Gastroesophageal sphincter (tissue), 3 donors: Measurements from ENCODE around the gene FGF14.

ENCODE experiments used
- POLR2A ChIP-seq, 2 donors: fragments of 450-650 bp; IDR thresholded peaks; one replicate each; pipeline ENCODE4 v1.6.1; 2017; ENCODE audit warnings: antibody characterized with exemption in 2 of 2, mild to moderate bottlenecking in 2 of 2, moderate library complexity in 1 of 2
- POLR2AphosphoS5 ChIP-seq: sonication (generic); formaldehyde crosslinking; IDR thresholded peaks from one replicate; pipeline ENCODE4 v1.6.1; 2017; ENCODE audit warnings: antibody characterized with exemption
- TF ChIP-seq, protein P1 (sequence below), 4 experiments: fragments of 200-600 bp in 2 of 4; fragments of 450-650 bp in 2 of 4; sonication (generic) in 1 of 4; IDR thresholded peaks; one replicate each; pipeline ENCODE4 v1.5.1; 2017 to 2019; ENCODE audit warnings: antibody characterized with exemption in 4 of 4, mild to moderate bottlenecking in 2 of 4, moderate library complexity in 2 of 4

DNA sequence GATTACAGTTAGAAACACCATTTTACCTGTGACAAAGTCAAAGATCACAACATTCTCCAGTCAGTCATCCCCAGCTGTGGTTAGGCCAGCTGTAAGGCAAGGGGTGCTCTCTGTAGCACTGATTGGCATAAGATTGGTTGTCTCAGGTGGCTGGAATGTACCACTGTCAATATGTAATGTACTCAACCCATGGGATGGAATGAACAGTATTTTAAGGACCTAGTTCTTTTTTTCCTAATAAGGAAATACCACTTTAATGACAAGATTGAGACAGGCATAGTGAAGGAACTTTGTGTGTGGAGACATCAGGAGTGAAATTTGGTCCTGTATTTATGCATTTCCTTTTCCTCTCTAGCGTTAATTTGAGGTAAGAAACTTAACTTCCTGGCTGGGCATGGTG lies 638.7 kb downstream of the FGF14 start:
- TF ChIP-seq, protein P1, sequence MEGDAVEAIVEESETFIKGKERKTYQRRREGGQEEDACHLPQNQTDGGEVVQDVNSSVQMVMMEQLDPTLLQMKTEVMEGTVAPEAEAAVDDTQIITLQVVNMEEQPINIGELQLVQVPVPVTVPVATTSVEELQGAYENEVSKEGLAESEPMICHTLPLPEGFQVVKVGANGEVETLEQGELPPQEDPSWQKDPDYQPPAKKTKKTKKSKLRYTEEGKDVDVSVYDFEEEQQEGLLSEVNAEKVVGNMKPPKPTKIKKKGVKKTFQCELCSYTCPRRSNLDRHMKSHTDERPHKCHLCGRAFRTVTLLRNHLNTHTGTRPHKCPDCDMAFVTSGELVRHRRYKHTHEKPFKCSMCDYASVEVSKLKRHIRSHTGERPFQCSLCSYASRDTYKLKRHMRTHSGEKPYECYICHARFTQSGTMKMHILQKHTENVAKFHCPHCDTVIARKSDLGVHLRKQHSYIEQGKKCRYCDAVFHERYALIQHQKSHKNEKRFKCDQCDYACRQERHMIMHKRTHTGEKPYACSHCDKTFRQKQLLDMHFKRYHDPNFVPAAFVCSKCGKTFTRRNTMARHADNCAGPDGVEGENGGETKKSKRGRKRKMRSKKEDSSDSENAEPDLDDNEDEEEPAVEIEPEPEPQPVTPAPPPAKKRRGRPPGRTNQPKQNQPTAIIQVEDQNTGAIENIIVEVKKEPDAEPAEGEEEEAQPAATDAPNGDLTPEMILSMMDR (IDR thresholded peaks at IDR 0.05): no peak
- no peak for TF ChIP-seq POLR2A (IDR thresholded peaks at IDR 0.05)
- no peak for TF ChIP-seq POLR2AphosphoS5
